Astrocyte of the spinal cord (primary cell): ENCODE data around the gene C2CD4D.

Experiments used
- DNase-seq: peaks from one replicate; pipeline ENCODE4 v3.0.0; 2011; ENCODE audit warnings: low read depth, low spot score
- H3K4me3 ChIP-seq: 2 replicates; pipeline ENCODE4 v1.5.1; 2011; ENCODE audit warnings: low read depth, mild to moderate bottlenecking, low read length, moderate library complexity
- CTCF ChIP-seq: IDR thresholded peaks from 2 replicates; pipeline ENCODE4 v1.5.1; 2012; ENCODE audit warnings: low read depth, mild to moderate bottlenecking, low read length, inconsistent platforms
- in situ Hi-C: cut with HindIII; loops from 2 replicates; pipeline ENCODE4 v1.10.0; 2017; ENCODE audit warnings: low sequenced_read_pairs

Gene C2CD4D

GRCh38 chr1:151849871-151850270 lies 10.3 kb upstream of the C2CD4D start:
- in situ Hi-C loops: no loop called here
- H3K4me3 ChIP-seq: no peak overlapping the region
- TF ChIP-seq CTCF: no peak
- no peak for DNase-seq

- TF ChIP-seq CTCF: no peak
- in situ Hi-C loops: no loop called here
- no peak overlapping the region for H3K4me3 ChIP-seq
- DNase-seq: no peak
These were observed 9.5 kb upstream of the C2CD4D start for GRCh38 chr1:151849126-151849525.

- DNase-seq: no peak
- no peak for TF ChIP-seq CTCF
- in situ Hi-C loops: no loop called here
- no peak overlapping the region for H3K4me3 ChIP-seq
These were observed 8.4 kb upstream of the C2CD4D start for GRCh38 chr1:151847867-151848596.

- DNase-seq: no peak
- no peak for TF ChIP-seq CTCF
- in situ Hi-C loops: no loop called here
These were observed 7.1 kb upstream of the C2CD4D start for GRCh38 chr1:151846686-151847237.

GRCh38 chr1:151846062-151846568 lies 6.5 kb upstream of the C2CD4D start:
- in situ Hi-C loops: no loop called here
- peak; percentile 41 for DNase-seq
- H3K4me3 ChIP-seq: no peak overlapping the region
- TF ChIP-seq CTCF: no peak

More at GRCh38 chr1:151846686-151847237, 7.1 kb upstream of the C2CD4D start:
- H3K4me3 ChIP-seq: no peak overlapping the region

- DNase-seq: no peak
- in situ Hi-C loops: no loop called here
- TF ChIP-seq CTCF: no peak
These were observed 3.8 kb upstream of the C2CD4D start for GRCh38 chr1:151843398-151843797.

More at GRCh38 chr1:151843398-151843797, 3.8 kb upstream of the C2CD4D start:
- H3K4me3 ChIP-seq: no peak overlapping the region
